HG03025 (cell line): ENCODE measurements around the gene XK.
A peak's percentile ranks its signal among the peaks of the same experiment; 100 is the strongest.

ENCODE experiments used
- ATAC-seq: cut with Tn5 transposase; IDR thresholded peaks from one replicate; pipeline ENCODE4 v1.9.1; 2021; ENCODE audit warnings: mild to moderate bottlenecking, moderate library complexity; ENCODE audit not compliant: unreplicated experiment, low FRiP score

The XK gene

GRCh38 chrX:37678574-37678973, 7.0 kb upstream of the XK start:
- no peak for ATAC-seq

GRCh38 chrX:37679230-37679629, 6.4 kb upstream of the XK start:
- no peak for ATAC-seq

- no peak for ATAC-seq
These were observed 5.7 kb upstream of the XK start for GRCh38 chrX:37679888-37680287.

GRCh38 chrX:37684426-37684825, 1.2 kb upstream of the XK start:
- ATAC-seq, result no peak

GRCh38 chrX:37684973-37685372, 618 bp upstream of the XK start:
- no peak for ATAC-seq

GRCh38 chrX:37686369-37686995, 891 bp downstream of the XK start:
- no peak for ATAC-seq

GRCh38 chrX:37686996-37687395, 1.4 kb downstream of the XK start:
- ATAC-seq, result no peak

GRCh38 chrX:37690119-37690518, 4.5 kb downstream of the XK start:
- ATAC-seq, result no peak

GRCh38 chrX:37692918-37693317, 7.3 kb downstream of the XK start:
- ATAC-seq, result no peak

- ATAC-seq, result no peak
These were observed 11.7 kb downstream of the XK start for GRCh38 chrX:37697169-37697760.

GRCh38 chrX:37701588-37701987, 16.0 kb downstream of the XK start:
- ATAC-seq, result no peak

GRCh38 chrX:37711991-37712390, 26.4 kb downstream of the XK start:
- no peak for ATAC-seq

GRCh38 chrX:37712458-37712857, 26.9 kb downstream of the XK start:
- no peak for ATAC-seq

GRCh38 chrX:37714479-37714878, 28.9 kb downstream of the XK start:
- no peak for ATAC-seq

- no peak for ATAC-seq
These were observed 31.0 kb downstream of the XK start for GRCh38 chrX:37716602-37717001.

- no peak for ATAC-seq
These were observed 32.1 kb downstream of the XK start for GRCh38 chrX:37717708-37718107.

GRCh38 chrX:37722595-37722994, 37.0 kb downstream of the XK start:
- no peak for ATAC-seq

- ATAC-seq, result no peak
These were observed 40.8 kb downstream of the XK start for GRCh38 chrX:37726346-37726745.

- ATAC-seq, result peak; percentile 54
These were observed 59.8 kb downstream of the XK start for GRCh38 chrX:37745354-37745753.

- peak; percentile 16 for ATAC-seq
These were observed 60.2 kb downstream of the XK start for GRCh38 chrX:37745835-37746217.

- ATAC-seq, result peak; percentile 93
These were observed 60.8 kb downstream of the XK start for GRCh38 chrX:37746218-37746941.

GRCh38 chrX:37746951-37747350, 61.4 kb downstream of the XK start:
- ATAC-seq, result no peak
